Activated T-helper 1 cell treated with anti-CD3 and anti-CD28 coated beads, Interleukin-12 subunit alpha, Interleukin-12 subunit beta, Interleukin-2, Interleukin-4 antibody, amounts not matched to agents 30 ng/mL and 10 ng/mL and 1 ng/mL, durations not matched to agents 14 hours and 24 hours and 36 hours (primary cell): Measurements from ENCODE around the gene COPB2. TPM values are rescaled to one million over a fixed set of nuclear protein-coding genes. Genes with fewer than 3 reads are reported as not detected.
A peak's percentile ranks its signal among the peaks of the same experiment; 100 is the strongest.
"Not testable (repeated sequence)": the region's sequence is repeated elsewhere in the genome, so short reads cannot be mapped to it uniquely, and the experiment has no call there.

Experiments
- DNase-seq: peaks from one replicate; pipeline ENCODE4 v3.0.0; 2021; ENCODE audit warnings: low spot score
- H3K27ac Mint-ChIP-seq: one replicate; pipeline ENCODE4 v1.8.0; 2021; ENCODE audit warnings: mild to moderate bottlenecking, mixed read lengths
- H3K27me3 Mint-ChIP-seq: one replicate; pipeline ENCODE4 v1.8.0; 2022; ENCODE audit warnings: mild to moderate bottlenecking, moderate library complexity, mixed read lengths; ENCODE audit not compliant: insufficient read depth
- H3K36me3 Mint-ChIP-seq: one replicate; pipeline ENCODE4 v1.8.0; 2021; ENCODE audit warnings: low read depth, mixed read lengths
- H3K4me1 Mint-ChIP-seq: one replicate; pipeline ENCODE4 v1.8.0; 2021; ENCODE audit warnings: low read depth, mixed read lengths
- H3K4me3 Mint-ChIP-seq: one replicate; pipeline ENCODE4 v1.8.0; 2021; ENCODE audit warnings: mild to moderate bottlenecking, moderate library complexity, mixed read lengths
- H3K9me3 Mint-ChIP-seq: one replicate; pipeline ENCODE4 v1.8.0; 2021; ENCODE audit warnings: mixed read lengths
- intact Hi-C: fragments of 100-400 bp; cut with micrococcal nuclease; formaldehyde crosslinking; loops from one replicate; pipeline ENCODE4 v1.15.1; 2024
- total RNA-seq: library from RNA; stranded (reverse); gene quantifications from 2 replicates; pipeline ENCODE4 v1.2.3, GENCODE V29; 2022

Gene COPB2
- total RNA-seq, 1 donor from 2014 or later = 96.9 TPM

DNA sequence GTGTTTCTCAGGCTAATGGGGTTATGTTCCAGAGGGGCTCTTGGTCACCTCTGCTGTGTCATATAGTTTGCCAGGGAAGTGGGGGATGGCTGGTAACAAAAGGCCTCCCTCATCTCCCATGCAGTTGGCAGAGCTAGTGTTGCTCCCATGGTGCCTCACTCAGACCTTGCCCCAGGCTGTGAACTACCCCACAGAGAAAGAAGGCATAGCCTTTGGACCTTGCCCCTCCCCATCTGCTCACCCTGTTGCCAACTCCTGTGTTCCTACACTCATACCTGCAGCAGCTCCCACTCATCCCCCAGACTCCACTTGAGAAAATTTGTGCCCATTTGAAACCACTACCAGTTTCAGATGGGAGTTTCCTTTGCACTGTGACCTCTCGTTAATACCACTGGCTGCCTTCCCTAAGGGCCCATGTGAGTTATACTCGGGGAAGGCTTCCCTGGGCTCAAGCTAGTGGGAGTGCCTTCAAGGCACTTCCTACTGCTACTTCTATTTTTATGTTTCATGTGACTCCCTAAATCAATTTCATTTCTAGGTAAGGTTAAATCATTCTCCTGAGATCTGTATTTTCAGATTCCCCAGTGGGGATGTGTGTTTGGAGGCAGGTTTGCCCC is 25.3 kb upstream of the COPB2 start:
- Mint-ChIP-seq H3K9me3 (peaks cover 26% of the 10 kb centered on the region), H3K27me3 (peaks cover 7% of the 10 kb centered on the region), H3K27ac (no peak overlapping the region), H3K36me3 (no peaks in the 10 kb centered on the region), H3K4me3 (no peak overlapping the region), H3K4me1 (no peaks in the 10 kb centered on the region)
- intact Hi-C loops = no loop called here
- DNase-seq = no peak

DNA sequence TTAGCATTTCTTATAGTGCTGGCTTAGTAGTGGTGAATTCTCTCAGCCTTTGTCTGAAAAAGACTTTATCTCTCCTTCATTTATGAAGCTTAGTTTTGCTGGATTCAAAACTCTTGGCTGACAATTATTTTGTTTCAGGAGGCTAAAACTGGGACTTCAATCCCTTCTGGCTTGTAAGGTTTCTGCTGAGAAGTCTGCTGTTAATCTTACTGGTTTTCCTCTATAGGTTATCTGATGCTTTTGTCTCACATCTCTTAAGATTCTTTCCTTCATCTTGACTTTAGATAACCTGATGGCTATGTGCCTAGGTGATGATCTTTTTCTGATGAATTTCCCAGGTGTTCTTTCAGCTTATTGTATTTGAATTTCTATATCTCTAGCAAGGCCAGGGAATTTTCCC is 23.4 kb upstream of the COPB2 start:
- H3K27me3 Mint-ChIP-seq, H3K4me1 Mint-ChIP-seq, intact Hi-C loops, H3K27ac Mint-ChIP-seq, DNase-seq, H3K36me3 Mint-ChIP-seq, H3K4me3 Mint-ChIP-seq: not testable (repeated sequence)
- peaks cover 36% of the 10 kb centered on the region for H3K9me3 Mint-ChIP-seq

DNA sequence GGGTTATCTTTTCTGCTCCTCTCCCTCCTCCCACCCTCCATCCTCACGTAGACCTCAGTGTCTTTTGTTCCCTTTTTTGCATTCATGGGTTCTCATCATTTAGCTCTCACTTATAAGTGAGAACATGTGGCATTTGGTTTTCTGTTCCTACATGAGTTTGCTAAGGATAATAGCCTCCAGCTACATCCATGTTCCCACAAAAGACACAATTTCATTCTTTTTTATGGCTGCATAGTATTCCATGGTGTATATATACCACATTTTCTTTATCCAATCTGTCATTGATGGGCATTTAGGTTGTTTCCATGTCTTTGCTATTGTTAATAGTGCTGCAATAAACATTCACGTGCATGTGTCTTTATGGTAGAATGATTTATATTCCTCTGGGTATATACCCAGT is 11.7 kb upstream of the COPB2 start:
- H3K9me3 Mint-ChIP-seq = peaks cover 21% of the 10 kb centered on the region
- intact Hi-C loops, H3K4me3 Mint-ChIP-seq, H3K27me3 Mint-ChIP-seq, H3K36me3 Mint-ChIP-seq, DNase-seq, H3K27ac Mint-ChIP-seq, H3K4me1 Mint-ChIP-seq: not testable (repeated sequence)

DNA sequence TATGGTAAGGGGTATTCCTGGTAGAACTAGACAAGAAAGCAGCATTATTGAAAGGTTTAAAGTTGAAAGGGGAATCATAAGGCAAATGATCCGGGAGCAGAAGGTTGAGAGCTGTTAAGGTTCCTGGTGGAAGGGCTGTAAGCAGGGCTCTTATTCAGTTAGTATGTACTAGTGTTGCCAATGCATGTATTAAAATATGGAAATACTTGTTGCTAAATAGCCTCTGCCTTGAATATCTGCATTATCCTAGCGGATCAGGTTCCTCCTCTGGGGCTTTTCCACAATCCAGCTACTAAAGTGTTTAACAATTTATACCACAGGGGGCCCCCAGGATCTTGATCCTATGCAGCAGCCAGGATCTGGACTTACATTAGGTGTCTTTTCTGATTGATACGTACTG is 7.3 kb upstream of the COPB2 start:
- Mint-ChIP-seq H3K4me1 (peaks cover 5% of the 10 kb centered on the region), H3K4me3 (no peak overlapping the region), H3K27ac (no peak overlapping the region), H3K27me3 (no peaks in the 10 kb centered on the region), H3K36me3 (no peaks in the 10 kb centered on the region), H3K9me3 (no peaks in the 10 kb centered on the region)
- intact Hi-C loops = loop anchor here (10.0 kb wide), 1 partner anchor 1548 kb away; the partner anchor contains the start of gene SLC25A36
- no peak for DNase-seq

DNA sequence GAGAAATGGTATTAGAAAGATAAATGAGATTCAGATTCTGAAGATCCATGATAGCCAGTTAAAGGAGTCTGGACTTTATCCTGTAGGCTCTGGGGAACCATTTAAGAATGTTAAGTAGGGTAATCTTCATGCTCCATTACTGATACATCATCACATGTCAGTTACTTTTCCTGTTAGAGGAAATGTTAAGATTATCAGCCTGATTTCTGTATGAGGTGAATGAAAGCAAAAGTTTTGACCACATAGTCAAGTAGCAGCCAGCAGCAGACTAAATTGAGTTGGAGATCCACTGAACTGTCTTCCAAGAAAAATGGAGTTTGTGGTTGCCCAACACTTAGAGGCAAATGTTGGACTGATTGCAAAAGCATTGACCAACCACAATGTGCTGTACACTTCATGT is 4.7 kb upstream of the COPB2 start:
- Mint-ChIP-seq H3K4me1 (peaks cover 21% of the 10 kb centered on the region), H3K27me3 (no peaks in the 10 kb centered on the region), H3K4me3 (no peak overlapping the region), H3K9me3 (no peaks in the 10 kb centered on the region), H3K27ac (no peak overlapping the region), H3K36me3 (peaks cover 2% of the 10 kb centered on the region)
- intact Hi-C loops = loop anchor here (10.0 kb wide), 1 partner anchor 1551 kb away; the partner anchor contains the start of gene SLC25A36
- no peak for DNase-seq

DNA sequence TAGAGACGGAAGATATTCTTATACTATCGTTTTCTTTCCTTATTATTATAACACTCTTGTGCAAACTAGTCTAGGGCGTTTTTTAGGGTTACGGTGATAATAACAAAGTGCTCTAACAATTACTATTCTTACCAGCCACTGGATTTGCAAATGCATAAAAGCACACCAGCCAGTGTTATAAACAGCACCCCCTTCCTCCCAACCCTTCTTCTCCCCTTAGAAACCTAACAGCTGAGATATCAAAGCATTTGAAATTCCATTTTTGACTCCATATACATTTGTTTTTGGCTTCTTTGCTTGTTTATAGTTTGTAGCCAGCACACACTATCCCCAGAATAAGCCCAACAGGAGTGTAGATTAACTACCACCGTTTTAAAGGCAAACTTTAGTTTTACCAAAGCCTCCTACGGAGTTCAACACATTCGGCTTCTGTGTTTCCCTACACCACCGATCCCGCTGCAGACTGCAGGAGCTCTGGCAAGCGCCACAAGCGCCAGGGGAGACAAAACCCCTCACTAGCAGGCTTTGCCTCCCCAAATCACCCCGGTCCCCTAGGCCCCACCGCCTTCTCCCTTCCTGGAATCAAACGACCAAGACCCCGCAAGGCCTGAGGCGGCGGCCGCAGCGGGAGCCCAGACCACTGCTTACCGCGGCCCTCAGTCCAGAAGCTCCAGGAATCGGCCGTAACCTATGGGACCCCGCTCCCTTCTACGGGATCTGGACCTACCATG is 461 bp downstream of the COPB2 start:
- peak overlapping the region; percentile 96 for H3K27ac Mint-ChIP-seq
- H3K9me3 Mint-ChIP-seq = no peaks in the 10 kb centered on the region
- DNase-seq = no peak
- H3K4me1 Mint-ChIP-seq = peaks cover 50% of the 10 kb centered on the region
- H3K4me3 Mint-ChIP-seq = peak overlapping the region; percentile 91
- H3K27me3 Mint-ChIP-seq = no peaks in the 10 kb centered on the region
- H3K36me3 Mint-ChIP-seq = peaks cover 8% of the 10 kb centered on the region
- intact Hi-C loops = loop anchor here (1.0 to 10.0 kb wide), 6 partner anchors 31 to 1215 kb away; partner anchors contain the start of genes ARMC8, DBR1, MRPS22 and PIK3CB

DNA sequence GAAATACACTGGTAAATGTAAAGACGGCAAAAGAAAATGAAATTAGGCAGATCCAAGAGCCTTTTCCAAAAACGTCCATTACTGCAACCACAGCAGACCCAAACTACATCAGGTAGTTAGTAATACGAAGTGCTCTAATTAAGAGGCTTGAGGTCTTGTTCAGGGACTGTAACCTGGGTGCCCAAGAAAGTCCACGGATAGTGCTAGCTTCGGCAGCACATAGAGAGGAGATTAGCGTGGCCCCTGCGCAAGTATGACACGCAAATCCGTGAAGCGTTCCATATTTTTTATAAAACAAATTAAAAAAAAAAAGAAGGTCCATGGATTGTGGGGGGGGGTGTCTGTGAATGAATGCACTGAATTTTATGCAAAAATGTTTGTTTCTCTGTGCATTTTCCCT is 1.4 kb downstream of the COPB2 start:
- H3K27ac Mint-ChIP-seq = no peak overlapping the region
- H3K9me3 Mint-ChIP-seq = no peaks in the 10 kb centered on the region
- H3K4me3 Mint-ChIP-seq = peak overlapping the region; percentile 74
- intact Hi-C loops = loop anchor here (5.0 to 10.0 kb wide), 2 partner anchors 553 to 1201 kb away; partner anchors contain the start of genes ARMC8 and PIK3CB
- peaks cover 10% of the 10 kb centered on the region for H3K36me3 Mint-ChIP-seq
- DNase-seq = no peak
- H3K27me3 Mint-ChIP-seq = no peaks in the 10 kb centered on the region
- peaks cover 47% of the 10 kb centered on the region for H3K4me1 Mint-ChIP-seq

DNA sequence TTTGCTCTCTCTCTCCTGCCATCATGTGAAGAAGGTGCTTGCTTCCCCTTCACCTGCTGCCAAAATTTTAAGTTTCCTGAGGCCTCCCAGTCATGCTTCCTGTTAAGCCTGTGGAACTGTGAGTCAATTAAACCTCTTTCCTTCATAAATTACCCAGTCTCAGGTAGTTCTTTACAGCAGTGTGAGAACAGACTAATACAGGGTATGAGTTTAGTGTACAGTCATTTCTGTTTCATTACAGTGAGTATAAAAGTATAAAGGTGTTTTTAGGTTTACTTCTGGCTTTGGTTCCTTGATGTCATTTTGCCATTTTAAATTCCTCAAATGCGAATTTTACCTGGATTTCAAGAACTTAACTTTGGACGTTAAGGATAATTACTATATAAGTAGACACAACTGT is 7.2 kb downstream of the COPB2 start:
- H3K27me3 Mint-ChIP-seq, DNase-seq, H3K27ac Mint-ChIP-seq, H3K4me3 Mint-ChIP-seq, H3K9me3 Mint-ChIP-seq: not testable (repeated sequence)
- Mint-ChIP-seq H3K36me3 (peaks cover 41% of the 10 kb centered on the region), H3K4me1 (peaks cover 35% of the 10 kb centered on the region)
- intact Hi-C loops = loop anchor here (10.0 kb wide), 1 partner anchor 547 kb away; the partner anchor contains the start of gene PIK3CB

DNA sequence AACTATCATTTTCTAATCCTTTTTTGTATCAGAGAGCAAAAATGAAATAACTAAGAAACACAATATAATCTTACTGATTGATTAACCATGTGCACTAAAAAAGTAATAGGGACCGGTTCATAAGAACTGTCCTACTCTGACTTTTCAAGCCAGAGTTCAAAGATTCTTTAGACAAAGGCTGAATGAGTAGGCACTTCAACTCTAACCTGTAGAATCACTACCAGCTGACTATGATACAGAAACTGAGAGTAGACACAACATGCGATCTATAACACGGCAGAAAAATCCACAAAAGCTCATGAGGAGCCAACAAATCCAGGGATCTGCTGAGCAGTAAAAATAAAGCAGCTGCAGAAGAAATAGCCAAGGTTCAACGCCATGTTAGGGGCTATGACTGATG is 8.9 kb downstream of the COPB2 start:
- peaks cover 43% of the 10 kb centered on the region for H3K36me3 Mint-ChIP-seq
- peaks cover 23% of the 10 kb centered on the region for H3K4me1 Mint-ChIP-seq
- no peak overlapping the region for H3K4me3 Mint-ChIP-seq

DNA sequence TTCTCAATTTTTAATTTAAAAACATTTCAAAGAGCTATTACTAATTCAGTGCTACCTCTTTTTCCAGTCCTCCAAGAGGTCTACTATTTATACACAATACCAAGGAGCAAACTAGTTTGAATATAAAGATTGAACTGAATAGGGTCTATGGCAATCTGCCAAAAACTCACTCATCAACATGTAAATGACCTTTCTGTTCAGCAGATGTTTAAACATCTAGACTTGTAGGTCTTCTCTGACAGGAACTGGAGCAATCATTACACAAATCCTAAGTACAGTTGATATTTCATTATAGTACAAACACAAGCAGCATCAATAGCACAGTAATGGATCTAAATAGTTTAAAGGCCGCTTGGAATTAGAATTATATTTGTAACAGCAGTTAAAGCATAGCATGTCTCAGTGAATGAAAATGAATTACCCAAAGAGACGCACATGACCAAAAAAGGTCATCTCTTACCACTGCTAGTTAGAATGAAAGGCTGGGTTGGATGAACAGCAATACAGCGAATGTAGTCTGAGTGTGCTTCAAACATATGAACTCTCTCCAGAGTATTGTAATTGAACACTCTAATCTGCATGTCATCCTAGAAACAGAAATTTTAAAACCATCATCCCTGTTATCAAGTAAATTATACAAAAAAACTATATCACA is 10.7 kb downstream of the COPB2 start:
- H3K4me3 Mint-ChIP-seq = no peak overlapping the region
- no peak for DNase-seq
- peaks cover 27% of the 10 kb centered on the region for H3K4me1 Mint-ChIP-seq
- intact Hi-C loops = no loop called here
- H3K27me3 Mint-ChIP-seq = no peaks in the 10 kb centered on the region
- H3K27ac Mint-ChIP-seq = no peak overlapping the region
- H3K9me3 Mint-ChIP-seq = no peaks in the 10 kb centered on the region
- peaks cover 56% of the 10 kb centered on the region for H3K36me3 Mint-ChIP-seq

More for the DNA sequence above, 8.9 kb downstream of the COPB2 start:
- DNase-seq = no peak
- intact Hi-C loops = loop anchor here (10.0 kb wide), 1 partner anchor 546 kb away; the partner anchor contains the start of gene PIK3CB
- H3K27me3 Mint-ChIP-seq = no peaks in the 10 kb centered on the region
- no peaks in the 10 kb centered on the region for H3K9me3 Mint-ChIP-seq
- H3K27ac Mint-ChIP-seq = no peak overlapping the region

DNA sequence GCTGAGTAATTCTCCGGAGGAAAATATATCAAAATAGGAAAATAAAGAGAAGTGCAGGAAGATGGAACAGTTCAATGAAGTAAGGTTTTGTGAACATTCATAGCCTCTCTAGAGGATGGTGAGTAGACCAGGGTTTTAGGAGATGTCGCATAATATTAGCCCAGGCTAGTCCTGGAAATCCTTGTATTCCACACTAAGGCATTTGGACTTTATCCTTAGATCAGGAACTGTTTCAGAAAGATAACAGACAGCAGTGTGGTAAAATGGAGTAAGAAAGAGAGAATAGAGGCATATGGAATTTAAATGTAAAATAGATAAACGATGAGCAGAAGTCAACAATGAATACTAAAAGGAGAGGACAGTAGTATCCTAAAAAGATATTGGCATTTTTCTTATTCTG is 12.1 kb downstream of the COPB2 start:
- H3K4me3 Mint-ChIP-seq = no peak overlapping the region
- no peaks in the 10 kb centered on the region for H3K27me3 Mint-ChIP-seq
- no peak overlapping the region for H3K27ac Mint-ChIP-seq
- no peak for DNase-seq
- H3K36me3 Mint-ChIP-seq = peaks cover 56% of the 10 kb centered on the region
- H3K4me1 Mint-ChIP-seq = peaks cover 27% of the 10 kb centered on the region
- intact Hi-C loops = no loop called here
- no peaks in the 10 kb centered on the region for H3K9me3 Mint-ChIP-seq

DNA sequence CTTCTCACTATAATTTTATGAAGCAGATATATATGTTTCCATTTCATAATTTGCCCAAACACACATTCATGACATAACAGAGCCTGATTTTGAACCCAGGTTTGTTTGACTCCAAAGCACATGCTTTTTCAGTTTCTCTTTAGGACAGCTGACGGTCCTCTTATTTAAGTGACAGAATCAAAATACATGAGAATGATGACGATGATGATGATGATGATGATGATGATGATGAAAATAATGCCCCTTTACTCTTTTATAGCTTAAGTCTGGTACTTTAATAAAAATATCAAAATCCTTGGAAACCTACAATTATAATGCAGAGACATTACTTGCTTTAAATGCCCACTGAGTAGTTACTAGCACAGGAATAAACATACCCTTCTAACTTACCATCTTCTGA is 15.3 kb downstream of the COPB2 start:
- H3K9me3 Mint-ChIP-seq = no peaks in the 10 kb centered on the region
- H3K4me3 Mint-ChIP-seq = no peak overlapping the region
- no peak for DNase-seq
- H3K4me1 Mint-ChIP-seq = peaks cover 15% of the 10 kb centered on the region
- intact Hi-C loops = no loop called here
- no peak overlapping the region for H3K27ac Mint-ChIP-seq
- no peaks in the 10 kb centered on the region for H3K27me3 Mint-ChIP-seq
- peaks cover 60% of the 10 kb centered on the region for H3K36me3 Mint-ChIP-seq

DNA sequence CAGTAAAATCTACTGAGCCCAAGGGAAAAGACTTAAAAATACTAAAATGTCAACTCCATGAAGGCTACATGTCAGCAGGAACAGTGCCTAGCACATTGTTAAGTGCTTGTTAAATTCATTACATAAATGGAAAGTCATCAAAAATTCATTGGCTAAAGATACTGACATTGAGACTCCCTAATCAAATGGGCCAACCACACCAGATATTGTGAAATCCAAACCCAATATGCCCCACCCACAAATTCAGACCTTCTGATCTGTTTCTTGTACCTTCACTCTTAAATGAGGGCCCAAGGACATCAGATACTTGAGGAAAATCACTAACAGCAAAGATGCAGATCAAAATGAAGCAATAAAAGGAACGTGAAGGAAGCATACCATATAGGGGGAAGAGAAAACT is 24.9 kb downstream of the COPB2 start:
- Mint-ChIP-seq H3K4me3 (no peak overlapping the region), H3K9me3 (no peaks in the 10 kb centered on the region), H3K27me3 (no peaks in the 10 kb centered on the region), H3K27ac (no peak overlapping the region), H3K36me3 (peaks cover 63% of the 10 kb centered on the region), H3K4me1 (peaks cover 11% of the 10 kb centered on the region)
- no peak for DNase-seq
- intact Hi-C loops = no loop called here
